HepG2 (cell line): Measurements from ENCODE around the gene UTP4. TPM values are rescaled to one million over a fixed set of nuclear protein-coding genes. Genes with fewer than 3 reads are reported as not detected.
A peak's percentile ranks its signal among the peaks of the same experiment; 100 is the strongest.

Experiments
- ERF ChIP-seq: IDR thresholded peaks from 2 replicates; pipeline ENCODE4 v1.6.1; 2018; ENCODE audit warnings: missing biosample characterization, missing genetic modification reagents
- HIVEP1 ChIP-seq: sonication (generic); formaldehyde crosslinking; IDR thresholded peaks from 2 replicates; pipeline ENCODE4 v1.4.0; 2020; ENCODE audit warnings: mild to moderate bottlenecking, missing genetic modification reagents
- KDM3A ChIP-seq: IDR thresholded peaks from 2 replicates; pipeline ENCODE4 v1.6.1; 2018; ENCODE audit warnings: low read depth, missing compliant biosample characterization
- MXI1 ChIP-seq: IDR thresholded peaks from 3 replicates; pipeline ENCODE4 v1.6.1; 2012; ENCODE audit warnings: low read depth, low read length, inconsistent platforms, borderline replicate concordance
- NPAS2 ChIP-seq: sonication (generic); formaldehyde crosslinking; IDR thresholded peaks from 2 replicates; pipeline ENCODE4 v1.8.0; 2022; ENCODE audit warnings: mild to moderate bottlenecking, missing genetic modification reagents, borderline replicate concordance
- RCOR2 ChIP-seq: IDR thresholded peaks from 2 replicates; pipeline ENCODE4 v1.6.1; 2016; ENCODE audit warnings: missing biosample characterization, missing genetic modification reagents
- SMAD9 ChIP-seq: sonication (generic); formaldehyde crosslinking; IDR thresholded peaks from 2 replicates; pipeline ENCODE4 v1.5.1; 2020; ENCODE audit warnings: mild to moderate bottlenecking, missing genetic modification reagents
- SPEN ChIP-seq: sonication (generic); formaldehyde crosslinking; IDR thresholded peaks from 2 replicates; pipeline ENCODE4 v1.5.1; 2020; ENCODE audit warnings: low read depth, mild to moderate bottlenecking, missing genetic modification reagents
- TCF7 ChIP-seq: sonication (generic); IDR thresholded peaks from 2 replicates; pipeline ENCODE4 v1.6.1; 2016; ENCODE audit warnings: antibody characterized with exemption, low read depth
- ZFP62 ChIP-seq: sonication (generic); formaldehyde crosslinking; IDR thresholded peaks from 2 replicates; pipeline ENCODE4 v1.4.0; 2020; ENCODE audit warnings: missing genetic modification reagents
- ZMYM4 ChIP-seq: sonication (generic); formaldehyde crosslinking; IDR thresholded peaks from 2 replicates; pipeline ENCODE4 v1.8.1; 2023; ENCODE audit warnings: mild to moderate bottlenecking, missing genetic modification reagents
- ZNF205 ChIP-seq: IDR thresholded peaks from 2 replicates; pipeline ENCODE4 v1.6.1; 2018; ENCODE audit warnings: missing biosample characterization, missing genetic modification reagents
- ZNF264 ChIP-seq: sonication (generic); formaldehyde crosslinking; IDR thresholded peaks from 2 replicates; pipeline ENCODE4 v1.4.0; 2020; ENCODE audit warnings: missing genetic modification reagents
- ZSCAN30 ChIP-seq: sonication (generic); formaldehyde crosslinking; IDR thresholded peaks from 2 replicates; pipeline ENCODE4 v1.5.0; 2020; ENCODE audit warnings: mild to moderate bottlenecking, missing genetic modification reagents
- polyA plus RNA-seq, 8 experiments: library from polyadenylated mRNA; depleted of rRNA in 3 of 8; stranded (reverse) in 7 of 8; unstranded in 1 of 8; fragments of >200 nt; fragmentation: Illumina TruSeq in 4 of 8; extraction: Trizol in 4 of 8; gene quantifications; 2 replicates each; pipeline versions ENCODE4 v1.2.1 to v1.2.3, GENCODE V29; 2011 to 2016; ENCODE audit warnings: low read depth in 4 of 8, missing spikeins in 1 of 8, mixed read lengths in 1 of 8; ENCODE audit not compliant: insufficient read depth in 1 of 8
- total RNA-seq, 5 experiments: library from RNA; depleted of rRNA; stranded (reverse); fragments of >200 nt; fragmentation: Illumina TruSeq; extraction: Trizol; gene quantifications; 2 replicates each; pipeline ENCODE4 v1.2.3, GENCODE V29; 2016; ENCODE audit warnings: low read depth in 1 of 5
- TF ChIP-seq, protein P1 (sequence below): IDR thresholded peaks from 2 replicates; pipeline ENCODE4 v1.6.1; 2016; ENCODE audit warnings: missing compliant biosample characterization, missing genetic modification reagents, borderline replicate concordance
- TF ChIP-seq, protein P2 (sequence below): sonication (generic); formaldehyde crosslinking; IDR thresholded peaks from 2 replicates; pipeline ENCODE4 v1.4.0; 2020; ENCODE audit warnings: mild to moderate bottlenecking, low read depth, missing genetic modification reagents
- TF ChIP-seq, protein P3 (sequence below): sonication (generic); formaldehyde crosslinking; IDR thresholded peaks from 2 replicates; pipeline ENCODE4 v1.4.0; 2020; ENCODE audit warnings: mild to moderate bottlenecking, missing genetic modification reagents
- TF ChIP-seq, protein P4 (sequence below): sonication (generic); formaldehyde crosslinking; IDR thresholded peaks from 2 replicates; pipeline ENCODE4 v1.4.0; 2020; ENCODE audit warnings: missing genetic modification reagents
- TF ChIP-seq, protein P5 (sequence below), 2 experiments: sonication (generic) in 1 of 2; formaldehyde crosslinking in 1 of 2; IDR thresholded peaks; 2 replicates each; pipeline versions ENCODE4 v1.4.0 to v1.6.1; 2018 to 2020; ENCODE audit warnings: missing genetic modification reagents in 2 of 2, borderline replicate concordance in 1 of 2, low read depth in 1 of 2, mild to moderate bottlenecking in 1 of 2, missing biosample characterization in 1 of 2

Gene UTP4
- total and polyA plus RNA-seq, 2 of the 13 experiments (the other 11 are each of a cell fraction or from before 2014, with no cell fraction given) = 30.0 to 85.8 TPM

DNA sequence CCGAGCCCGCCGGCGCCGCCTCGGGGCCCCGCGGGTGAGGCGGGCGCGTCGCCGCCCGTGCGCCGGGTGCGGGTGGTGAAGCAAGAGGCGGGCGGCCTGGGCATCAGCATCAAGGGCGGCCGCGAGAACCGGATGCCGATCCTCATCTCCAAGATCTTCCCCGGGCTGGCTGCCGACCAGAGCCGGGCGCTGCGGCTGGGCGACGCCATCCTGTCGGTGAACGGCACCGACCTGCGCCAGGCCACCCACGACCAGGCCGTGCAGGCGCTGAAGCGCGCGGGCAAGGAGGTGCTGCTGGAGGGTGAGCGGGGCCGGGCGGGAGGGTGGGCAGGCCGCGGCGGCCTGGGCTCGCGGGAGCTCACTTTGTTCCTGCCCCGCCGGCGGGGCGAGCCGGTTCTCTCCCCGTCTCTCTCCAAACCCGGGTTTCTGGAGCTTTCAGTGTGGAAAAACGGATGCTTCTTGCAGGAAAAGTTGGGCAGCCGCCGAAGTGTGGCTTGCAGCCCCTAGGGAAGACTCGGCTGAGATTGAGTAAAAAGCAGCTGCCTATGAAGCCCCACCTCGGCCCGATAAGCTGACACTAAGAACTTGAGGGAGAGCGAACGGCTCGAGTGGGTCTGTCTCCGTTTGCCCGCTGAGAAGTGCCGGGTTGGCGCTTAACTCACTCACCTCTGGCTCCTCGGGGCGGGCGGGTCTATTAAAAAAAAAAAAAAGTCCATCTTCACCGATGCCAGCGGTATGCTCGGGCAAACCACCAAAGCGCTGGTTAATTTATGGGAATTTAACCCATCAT, 55.2 kb downstream of the UTP4 start (continued):
- TF ChIP-seq, protein P1, sequence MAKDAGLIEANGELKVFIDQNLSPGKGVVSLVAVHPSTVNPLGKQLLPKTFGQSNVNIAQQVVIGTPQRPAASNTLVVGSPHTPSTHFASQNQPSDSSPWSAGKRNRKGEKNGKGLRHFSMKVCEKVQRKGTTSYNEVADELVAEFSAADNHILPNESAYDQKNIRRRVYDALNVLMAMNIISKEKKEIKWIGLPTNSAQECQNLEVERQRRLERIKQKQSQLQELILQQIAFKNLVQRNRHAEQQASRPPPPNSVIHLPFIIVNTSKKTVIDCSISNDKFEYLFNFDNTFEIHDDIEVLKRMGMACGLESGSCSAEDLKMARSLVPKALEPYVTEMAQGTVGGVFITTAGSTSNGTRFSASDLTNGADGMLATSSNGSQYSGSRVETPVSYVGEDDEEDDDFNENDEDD = no peak
- TF ChIP-seq ZFP62 (CRISPR knock-in tag) = no peak
- no peak for TF ChIP-seq RCOR2 (CRISPR knock-in tag)
- no peak for TF ChIP-seq ERF (CRISPR knock-in tag)
- TF ChIP-seq SPEN (CRISPR knock-in tag) = peak; percentile 24; the same call in 1 of the 2 replicates
- TF ChIP-seq, protein P2, sequence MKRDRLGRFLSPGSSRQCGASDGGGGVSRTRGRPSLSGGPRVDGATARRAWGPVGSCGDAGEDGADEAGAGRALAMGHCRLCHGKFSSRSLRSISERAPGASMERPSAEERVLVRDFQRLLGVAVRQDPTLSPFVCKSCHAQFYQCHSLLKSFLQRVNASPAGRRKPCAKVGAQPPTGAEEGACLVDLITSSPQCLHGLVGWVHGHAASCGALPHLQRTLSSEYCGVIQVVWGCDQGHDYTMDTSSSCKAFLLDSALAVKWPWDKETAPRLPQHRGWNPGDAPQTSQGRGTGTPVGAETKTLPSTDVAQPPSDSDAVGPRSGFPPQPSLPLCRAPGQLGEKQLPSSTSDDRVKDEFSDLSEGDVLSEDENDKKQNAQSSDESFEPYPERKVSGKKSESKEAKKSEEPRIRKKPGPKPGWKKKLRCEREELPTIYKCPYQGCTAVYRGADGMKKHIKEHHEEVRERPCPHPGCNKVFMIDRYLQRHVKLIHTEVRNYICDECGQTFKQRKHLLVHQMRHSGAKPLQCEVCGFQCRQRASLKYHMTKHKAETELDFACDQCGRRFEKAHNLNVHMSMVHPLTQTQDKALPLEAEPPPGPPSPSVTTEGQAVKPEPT (CRISPR knock-in tag) = no peak
- TF ChIP-seq NPAS2 (CRISPR knock-in tag) = no peak
- TF ChIP-seq ZNF205 (CRISPR knock-in tag) = no peak
- TF ChIP-seq KDM3A (CRISPR knock-in tag) = no peak
- TF ChIP-seq, protein P3, sequence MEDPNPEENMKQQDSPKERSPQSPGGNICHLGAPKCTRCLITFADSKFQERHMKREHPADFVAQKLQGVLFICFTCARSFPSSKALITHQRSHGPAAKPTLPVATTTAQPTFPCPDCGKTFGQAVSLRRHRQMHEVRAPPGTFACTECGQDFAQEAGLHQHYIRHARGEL (CRISPR knock-in tag) = no peak
- TF ChIP-seq MXI1 = no peak
- no peak for TF ChIP-seq HIVEP1 (CRISPR knock-in tag)
- TF ChIP-seq SMAD9 (CRISPR knock-in tag) = no peak
- TF ChIP-seq ZSCAN30 (CRISPR knock-in tag) = no peak
- TF ChIP-seq TCF7 = no peak
- TF ChIP-seq, protein P4, sequence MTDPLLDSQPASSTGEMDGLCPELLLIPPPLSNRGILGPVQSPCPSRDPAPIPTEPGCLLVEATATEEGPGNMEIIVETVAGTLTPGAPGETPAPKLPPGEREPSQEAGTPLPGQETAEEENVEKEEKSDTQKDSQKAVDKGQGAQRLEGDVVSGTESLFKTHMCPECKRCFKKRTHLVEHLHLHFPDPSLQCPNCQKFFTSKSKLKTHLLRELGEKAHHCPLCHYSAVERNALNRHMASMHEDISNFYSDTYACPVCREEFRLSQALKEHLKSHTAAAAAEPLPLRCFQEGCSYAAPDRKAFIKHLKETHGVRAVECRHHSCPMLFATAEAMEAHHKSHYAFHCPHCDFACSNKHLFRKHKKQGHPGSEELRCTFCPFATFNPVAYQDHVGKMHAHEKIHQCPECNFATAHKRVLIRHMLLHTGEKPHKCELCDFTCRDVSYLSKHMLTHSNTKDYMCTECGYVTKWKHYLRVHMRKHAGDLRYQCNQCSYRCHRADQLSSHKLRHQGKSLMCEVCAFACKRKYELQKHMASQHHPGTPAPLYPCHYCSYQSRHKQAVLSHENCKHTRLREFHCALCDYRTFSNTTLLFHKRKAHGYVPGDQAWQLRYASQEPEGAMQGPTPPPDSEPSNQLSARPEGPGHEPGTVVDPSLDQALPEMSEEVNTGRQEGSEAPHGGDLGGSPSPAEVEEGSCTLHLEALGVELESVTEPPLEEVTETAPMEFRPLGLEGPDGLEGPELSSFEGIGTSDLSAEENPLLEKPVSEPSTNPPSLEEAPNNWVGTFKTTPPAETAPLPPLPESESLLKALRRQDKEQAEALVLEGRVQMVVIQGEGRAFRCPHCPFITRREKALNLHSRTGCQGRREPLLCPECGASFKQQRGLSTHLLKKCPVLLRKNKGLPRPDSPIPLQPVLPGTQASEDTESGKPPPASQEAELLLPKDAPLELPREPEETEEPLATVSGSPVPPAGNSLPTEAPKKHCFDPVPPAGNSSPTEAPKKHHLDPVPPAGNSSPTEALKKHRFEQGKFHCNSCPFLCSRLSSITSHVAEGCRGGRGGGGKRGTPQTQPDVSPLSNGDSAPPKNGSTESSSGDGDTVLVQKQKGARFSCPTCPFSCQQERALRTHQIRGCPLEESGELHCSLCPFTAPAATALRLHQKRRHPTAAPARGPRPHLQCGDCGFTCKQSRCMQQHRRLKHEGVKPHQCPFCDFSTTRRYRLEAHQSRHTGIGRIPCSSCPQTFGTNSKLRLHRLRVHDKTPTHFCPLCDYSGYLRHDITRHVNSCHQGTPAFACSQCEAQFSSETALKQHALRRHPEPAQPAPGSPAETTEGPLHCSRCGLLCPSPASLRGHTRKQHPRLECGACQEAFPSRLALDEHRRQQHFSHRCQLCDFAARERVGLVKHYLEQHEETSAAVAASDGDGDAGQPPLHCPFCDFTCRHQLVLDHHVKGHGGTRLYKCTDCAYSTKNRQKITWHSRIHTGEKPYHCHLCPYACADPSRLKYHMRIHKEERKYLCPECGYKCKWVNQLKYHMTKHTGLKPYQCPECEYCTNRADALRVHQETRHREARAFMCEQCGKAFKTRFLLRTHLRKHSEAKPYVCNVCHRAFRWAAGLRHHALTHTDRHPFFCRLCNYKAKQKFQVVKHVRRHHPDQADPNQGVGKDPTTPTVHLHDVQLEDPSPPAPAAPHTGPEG (CRISPR knock-in tag) = peak; percentile 77
- TF ChIP-seq, protein P5, sequence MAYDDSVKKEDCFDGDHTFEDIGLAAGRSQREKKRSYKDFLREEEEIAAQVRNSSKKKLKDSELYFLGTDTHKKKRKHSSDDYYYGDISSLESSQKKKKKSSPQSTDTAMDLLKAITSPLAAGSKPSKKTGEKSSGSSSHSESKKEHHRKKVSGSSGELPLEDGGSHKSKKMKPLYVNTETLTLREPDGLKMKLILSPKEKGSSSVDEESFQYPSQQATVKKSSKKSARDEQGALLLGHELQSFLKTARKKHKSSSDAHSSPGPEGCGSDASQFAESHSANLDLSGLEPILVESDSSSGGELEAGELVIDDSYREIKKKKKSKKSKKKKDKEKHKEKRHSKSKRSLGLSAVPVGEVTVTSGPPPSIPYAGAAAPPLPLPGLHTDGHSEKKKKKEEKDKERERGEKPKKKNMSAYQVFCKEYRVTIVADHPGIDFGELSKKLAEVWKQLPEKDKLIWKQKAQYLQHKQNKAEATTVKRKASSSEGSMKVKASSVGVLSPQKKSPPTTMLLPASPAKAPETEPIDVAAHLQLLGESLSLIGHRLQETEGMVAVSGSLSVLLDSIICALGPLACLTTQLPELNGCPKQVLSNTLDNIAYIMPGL (CRISPR knock-in tag; IDR thresholded peaks at IDR 0.05; ENCODE audit: borderline replicate concordance in 1 of 2, low read depth in 1 of 2) = 0 out of 4 replicates have a peak, but pooled peaks of 1 of the 2 experiments have one; percentile 44
- TF ChIP-seq ZNF264 (CRISPR knock-in tag) = no peak
- TF ChIP-seq ZMYM4 (CRISPR knock-in tag) = no peak
